Mucosa of rectum (tissue), 2 donors: ENCODE measurements around the gene TSEN54.
"Not testable (repeated sequence)": the region's sequence is repeated elsewhere in the genome, so short reads cannot be mapped to it uniquely, and the experiment has no call there.

Experiments
- H3K27ac ChIP-seq, 2 donors: one replicate each; pipeline ENCODE4 v1.7.0; 2013; ENCODE audit warnings: inconsistent platforms in 2 of 2, low read depth in 2 of 2, low read length in 2 of 2
- H3K27me3 ChIP-seq, 2 donors: one replicate each; pipeline ENCODE4 v1.7.0; 2013; ENCODE audit warnings: low read length in 2 of 2; ENCODE audit not compliant: control insufficient read depth in 2 of 2, insufficient read depth in 2 of 2
- H3K36me3 ChIP-seq, 2 donors: one replicate each; pipeline ENCODE4 v1.7.0; 2013; ENCODE audit warnings: low read length in 2 of 2; ENCODE audit not compliant: control insufficient read depth in 2 of 2, insufficient read depth in 2 of 2
- H3K4me1 ChIP-seq, 2 donors: one replicate each; pipeline ENCODE4 v1.7.0; 2013; ENCODE audit warnings: low read length in 2 of 2, mild to moderate bottlenecking in 1 of 2; ENCODE audit not compliant: control insufficient read depth in 2 of 2, insufficient read depth in 2 of 2
- H3K4me3 ChIP-seq, 2 donors: one replicate each; pipeline ENCODE4 v1.7.0; 2013; ENCODE audit warnings: low read length in 2 of 2
- H3K9ac ChIP-seq, 2 donors: one replicate each; pipeline ENCODE4 v1.7.0; 2013; ENCODE audit warnings: low read length in 2 of 2, low read depth in 1 of 2, mild to moderate bottlenecking in 1 of 2
- H3K9me3 ChIP-seq, 2 donors: one replicate each; pipeline ENCODE4 v1.7.0; 2013; ENCODE audit warnings: low read length in 2 of 2; ENCODE audit not compliant: control insufficient read depth in 2 of 2
- donor health status: healthy.
- donor health status: Normal muscosa, but diverticular disease.

TSEN54 gene

GRCh38 chr17:75517297-75517865 is 1.1 kb downstream of the TSEN54 start:
- Histone ChIP-seq H3K27me3 (no peaks in the 10 kb centered on the region), H3K36me3 (peaks cover 12 to 17% of the 10 kb centered on the region in 2 donors), H3K4me3 (peak overlapping the region; percentile 72 to 87), H3K9me3 (no peaks in the 10 kb centered on the region), H3K27ac (peak overlapping the region; percentile 46 to 67), H3K4me1 (peaks cover 24 to 25% of the 10 kb centered on the region in 2 donors), H3K9ac (peak overlapping the region; percentile 70 to 74)

- Histone ChIP-seq H3K27me3 (no peaks in the 10 kb centered on the region), H3K4me1 (peaks cover 19 to 24% of the 10 kb centered on the region in 2 donors), H3K9ac (peak overlapping the region in 1 of 2 donors; percentile 10), H3K4me3 (peak overlapping the region in 1 of 2 donors; percentile 87), H3K27ac (peak overlapping the region; percentile 31 to 52), H3K36me3 (peaks cover 15 to 17% of the 10 kb centered on the region in 2 donors), H3K9me3 (no peaks in the 10 kb centered on the region)
Measured at GRCh38 chr17:75518201-75518600, 1.9 kb downstream of the TSEN54 start.

- no peak overlapping the region for H3K9ac ChIP-seq
- H3K27me3 ChIP-seq, result no peaks in the 10 kb centered on the region
- no peaks in the 10 kb centered on the region for H3K9me3 ChIP-seq
- H3K27ac ChIP-seq, result peak overlapping the region in 1 of 2 donors; percentile 52
- peaks cover 19 to 21% of the 10 kb centered on the region in 2 donors for H3K4me1 ChIP-seq
- H3K36me3 ChIP-seq, result peaks cover 13 to 16% of the 10 kb centered on the region in 2 donors
- H3K4me3 ChIP-seq, result no peak overlapping the region
Measured at GRCh38 chr17:75518983-75519537, 2.7 kb downstream of the TSEN54 start.

- not testable (repeated sequence) for H3K9ac ChIP-seq, H3K4me3 ChIP-seq, H3K27me3 ChIP-seq, H3K27ac ChIP-seq, H3K9me3 ChIP-seq
- Histone ChIP-seq H3K36me3 (peaks cover 13 to 16% of the 10 kb centered on the region in 2 donors), H3K4me1 (peaks cover 18 to 23% of the 10 kb centered on the region in 2 donors)
Measured at GRCh38 chr17:75520413-75520812, 4.1 kb downstream of the TSEN54 start.

GRCh38 chr17:75521290-75521689 is 5.0 kb downstream of the TSEN54 start:
- peaks cover 19 to 27% of the 10 kb centered on the region in 2 donors for H3K4me1 ChIP-seq
- H3K36me3 ChIP-seq, result peaks cover 13 to 16% of the 10 kb centered on the region in 2 donors
- H3K27ac ChIP-seq, result no peak overlapping the region
- no peaks in the 10 kb centered on the region for H3K9me3 ChIP-seq
- H3K4me3 ChIP-seq, result no peak overlapping the region
- no peak overlapping the region for H3K9ac ChIP-seq
- no peaks in the 10 kb centered on the region for H3K27me3 ChIP-seq

- Histone ChIP-seq H3K27me3 (no peaks in the 10 kb centered on the region), H3K9ac (no peak overlapping the region), H3K4me3 (no peak overlapping the region), H3K36me3 (peaks cover 13 to 16% of the 10 kb centered on the region in 2 donors), H3K27ac (no peak overlapping the region), H3K4me1 (peaks cover 21 to 29% of the 10 kb centered on the region in 2 donors), H3K9me3 (no peaks in the 10 kb centered on the region)
Measured at GRCh38 chr17:75521951-75522727, 5.8 kb downstream of the TSEN54 start.

GRCh38 chr17:75523647-75524046 is 7.3 kb downstream of the TSEN54 start:
- no peaks in the 10 kb centered on the region for H3K27me3 ChIP-seq
- no peak overlapping the region for H3K4me3 ChIP-seq
- H3K4me1 ChIP-seq, result peaks cover 19 to 20% of the 10 kb centered on the region in 2 donors
- H3K9me3 ChIP-seq, result no peaks in the 10 kb centered on the region
- peaks cover 16 to 17% of the 10 kb centered on the region in 2 donors for H3K36me3 ChIP-seq
- H3K27ac ChIP-seq, result peak overlapping the region in 1 of 2 donors; percentile 99
- H3K9ac ChIP-seq, result no peak overlapping the region

GRCh38 chr17:75524269-75524969 is 8.1 kb downstream of the TSEN54 start:
- no peaks in the 10 kb centered on the region for H3K9me3 ChIP-seq
- peaks cover 19 to 20% of the 10 kb centered on the region in 2 donors for H3K4me1 ChIP-seq
- no peaks in the 10 kb centered on the region for H3K27me3 ChIP-seq
- peaks cover 12 to 18% of the 10 kb centered on the region in 2 donors for H3K36me3 ChIP-seq
- peak overlapping the region; percentile 70 to 72 for H3K4me3 ChIP-seq
- peak overlapping the region; percentile 77 to 83 for H3K9ac ChIP-seq
- H3K27ac ChIP-seq, result peak overlapping the region; percentile 96 to 99

GRCh38 chr17:75524970-75525805 is 8.9 kb downstream of the TSEN54 start, which contains the start of gene LLGL2:
TSS of gene LLGL2 (plus strand) at chr17:75525697. CDS start at chr17:75543427, 17,730 bp downstream.
- Histone ChIP-seq H3K36me3 (peaks cover 11 to 13% of the 10 kb centered on the region in 2 donors), H3K27me3 (no peaks in the 10 kb centered on the region), H3K9ac (peak within 1 kb of the TSS; percentile 97 to 99), H3K4me3 (peak within 1 kb of the TSS; percentile 82 to 85), H3K27ac (peak within 1 kb of the TSS; percentile 99), H3K9me3 (no peaks in the 10 kb centered on the region), H3K4me1 (peaks cover 20 to 22% of the 10 kb centered on the region in 2 donors)
